C4-2B (cell line): ENCODE results near the gene PARP16.

Source experiments
- ZFX ChIP-seq: fragments of 450-650 bp; IDR thresholded peaks from 2 replicates; pipeline ENCODE4 v1.6.1; 2017
- TF ChIP-seq, protein P1 (sequence below): fragments of 450-650 bp; conservative IDR thresholded peaks from 2 replicates; pipeline ENCODE4 v1.5.1; 2017; ENCODE audit warnings: mild to moderate bottlenecking

GRCh38 chr15:65327651-65328393 is 41.1 kb upstream of the PARP16 start:
- TF ChIP-seq, protein P1, sequence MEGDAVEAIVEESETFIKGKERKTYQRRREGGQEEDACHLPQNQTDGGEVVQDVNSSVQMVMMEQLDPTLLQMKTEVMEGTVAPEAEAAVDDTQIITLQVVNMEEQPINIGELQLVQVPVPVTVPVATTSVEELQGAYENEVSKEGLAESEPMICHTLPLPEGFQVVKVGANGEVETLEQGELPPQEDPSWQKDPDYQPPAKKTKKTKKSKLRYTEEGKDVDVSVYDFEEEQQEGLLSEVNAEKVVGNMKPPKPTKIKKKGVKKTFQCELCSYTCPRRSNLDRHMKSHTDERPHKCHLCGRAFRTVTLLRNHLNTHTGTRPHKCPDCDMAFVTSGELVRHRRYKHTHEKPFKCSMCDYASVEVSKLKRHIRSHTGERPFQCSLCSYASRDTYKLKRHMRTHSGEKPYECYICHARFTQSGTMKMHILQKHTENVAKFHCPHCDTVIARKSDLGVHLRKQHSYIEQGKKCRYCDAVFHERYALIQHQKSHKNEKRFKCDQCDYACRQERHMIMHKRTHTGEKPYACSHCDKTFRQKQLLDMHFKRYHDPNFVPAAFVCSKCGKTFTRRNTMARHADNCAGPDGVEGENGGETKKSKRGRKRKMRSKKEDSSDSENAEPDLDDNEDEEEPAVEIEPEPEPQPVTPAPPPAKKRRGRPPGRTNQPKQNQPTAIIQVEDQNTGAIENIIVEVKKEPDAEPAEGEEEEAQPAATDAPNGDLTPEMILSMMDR: no peak
- TF ChIP-seq ZFX: no peak
